Panc1 (cell line): Measurements from ENCODE around the gene EP300. TPM values are rescaled to one million over a fixed set of nuclear protein-coding genes. Genes with fewer than 3 reads are reported as not detected.

Experiments
- ATAC-seq: fragments of 200-7000 bp; cut with Tn5 transposase; 2 replicates; pipeline ENCODE4 v1.9.1; 2020; ENCODE audit warnings: mild to moderate bottlenecking, moderate library complexity
- BruUV-seq: library from RNA; stranded (reverse); fragments of 400-500 nt; replicated peaks from 2 replicates; lab custom pipeline; 2021; lab: Mats Ljungman, UMichigan
- CTCF ChIA-PET: fragments of 300-600 bp; sonication (Branson Sonifier 250); formaldehyde crosslinking; loops from one replicate; lab custom pipeline; 2022; ENCODE audit warnings: antibody characterized with exemption; lab: Charles Lee
- POLR2A ChIA-PET: fragments of 300-600 bp; sonication (Branson Sonifier 250); formaldehyde crosslinking; loops from one replicate; lab custom pipeline; 2022; ENCODE audit warnings: antibody characterized with exemption; lab: Charles Lee
- DNase-seq: peaks from one replicate; pipeline ENCODE4 v3.0.0-alpha.2; 2010; ENCODE audit warnings: low read depth, low spot score
- H3K27ac ChIP-seq: 2 replicates; pipeline ENCODE4 v1.5.1; 2011; ENCODE audit warnings: mild to moderate bottlenecking, low read length, inconsistent platforms
- H3K27me3 ChIP-seq: fragments of 200-500 bp; sonication (Bioruptor generic); 2 replicates; pipeline ENCODE4 v1.6.0; 2014; ENCODE audit warnings: low read length, inconsistent platforms; ENCODE audit not compliant: control insufficient read depth, insufficient read depth
- H3K36me3 ChIP-seq: fragments of 200-500 bp; sonication (Bioruptor generic); 2 replicates; pipeline ENCODE4 v1.5.1; 2014; ENCODE audit warnings: inconsistent platforms, mild to moderate bottlenecking, low read length, moderate library complexity; ENCODE audit not compliant: control insufficient read depth, insufficient read depth
- H3K4me1 ChIP-seq: 2 replicates; pipeline ENCODE4 v1.5.1; 2011; ENCODE audit warnings: inconsistent platforms, mild to moderate bottlenecking, low read length, moderate library complexity; ENCODE audit not compliant: control insufficient read depth, insufficient read depth
- H3K4me3 ChIP-seq, 2 experiments: 2 replicates each; pipeline ENCODE4 v1.5.1; 2011 to 2012; ENCODE audit warnings: low read depth in 2 of 2, low read length in 2 of 2, mild to moderate bottlenecking in 2 of 2, inconsistent platforms in 1 of 2, moderate library complexity in 1 of 2
- H3K9me3 ChIP-seq: fragments of 200-500 bp; sonication (Bioruptor generic); 2 replicates; pipeline ENCODE4 v1.5.1; 2014; ENCODE audit warnings: low read depth, mild to moderate bottlenecking, inconsistent platforms, low read length, moderate library complexity; ENCODE audit not compliant: control insufficient read depth, insufficient read depth
- POLR2AphosphoS5 ChIP-seq: IDR thresholded peaks from 2 replicates; pipeline ENCODE4 v1.6.1; 2012; ENCODE audit warnings: mild to moderate bottlenecking, low read depth, low read length, moderate library complexity
- SIN3A ChIP-seq: IDR thresholded peaks from 2 replicates; pipeline ENCODE4 v1.6.1; 2012; ENCODE audit warnings: low read depth, mild to moderate bottlenecking, low read length, moderate library complexity, borderline replicate concordance; ENCODE audit not compliant: insufficient read depth
- TCF7L2 ChIP-seq: IDR thresholded peaks from 2 replicates; pipeline ENCODE4 v1.6.1; 2011; ENCODE audit warnings: mild to moderate bottlenecking, low read depth, low read length, inconsistent platforms
- in situ Hi-C: cut with HindIII; loops from 2 replicates; pipeline ENCODE4 v1.10.0; 2016; ENCODE audit warnings: low sequenced_read_pairs, low pct_unique_long_range_greater_than_20kb
- intact Hi-C: fragments of 100-400 bp; cut with micrococcal nuclease; formaldehyde crosslinking; loops from one replicate; pipeline ENCODE4 v1.10.0; 2022; ENCODE audit not compliant: unreplicated experiment
- total RNA-seq: library from RNA; stranded (reverse); gene quantifications from one replicate; pipeline ENCODE4 v1.2.1, GENCODE V29; 2021; ENCODE audit not compliant: unreplicated experiment
- TF ChIP-seq, protein P1 (sequence below): fragments of 450-650 bp; IDR thresholded peaks from 2 replicates; pipeline ENCODE4 v1.5.1; 2017; ENCODE audit warnings: mild to moderate bottlenecking
- TF ChIP-seq, protein P2 (sequence below), 2 experiments: IDR thresholded peaks; 2 replicates each; pipeline ENCODE4 v1.6.1; 2011 to 2012; ENCODE audit warnings: low read depth in 2 of 2, control low read depth in 1 of 2, low read length in 1 of 2, mild to moderate bottlenecking in 1 of 2, moderate library complexity in 1 of 2; ENCODE audit not compliant: insufficient read depth in 1 of 2

EP300 gene
- total RNA-seq, 1 experiment from 2014 or later: 46.8 TPM

DNA sequence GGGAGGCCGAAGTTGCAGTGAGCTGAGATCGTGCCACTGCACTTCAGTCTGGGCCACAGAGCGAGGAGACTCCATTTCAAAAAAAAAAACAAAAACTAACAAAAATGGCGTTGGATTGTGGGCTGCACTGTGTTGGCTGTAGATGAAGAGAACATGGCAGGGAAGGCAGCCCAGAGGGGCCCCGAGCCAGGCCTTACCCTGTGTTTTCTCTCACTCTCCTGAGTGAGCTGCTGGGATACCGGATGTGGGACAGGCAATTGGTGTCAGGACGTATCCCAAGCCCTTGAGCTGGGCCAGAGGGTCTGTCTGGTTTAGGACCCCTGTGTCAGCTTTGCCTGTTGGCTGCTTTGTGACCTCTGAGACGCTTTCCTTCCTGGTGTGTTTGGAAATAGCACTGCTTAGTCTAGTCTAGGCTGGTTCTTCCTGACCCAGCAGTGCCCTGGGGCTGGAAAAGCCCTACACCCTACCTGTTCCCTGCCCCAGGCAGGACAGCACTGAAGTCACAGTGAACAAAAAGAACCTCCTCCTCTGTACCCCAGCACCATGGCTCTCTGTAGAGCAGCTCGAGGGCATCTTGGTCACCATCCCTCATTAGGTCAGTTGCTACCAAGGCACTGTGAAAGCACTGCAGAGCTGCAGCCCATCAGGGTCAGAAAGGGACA lies 130.6 kb downstream of the EP300 start:
- Histone ChIP-seq H3K4me3 (no peak overlapping the region), H3K4me1 (no peaks in the 10 kb centered on the region), H3K36me3 (no peaks in the 10 kb centered on the region), H3K27ac (no peak overlapping the region), H3K27me3 (no peaks in the 10 kb centered on the region), H3K9me3 (no peaks in the 10 kb centered on the region)
- CTCF ChIA-PET: no interaction called here
- in situ Hi-C loops: no loop called here
- no TSS peak for BruUV-seq
- intact Hi-C loops: no loop called here
- POLR2A ChIA-PET: no interaction called here
- TF ChIP-seq, protein P1, sequence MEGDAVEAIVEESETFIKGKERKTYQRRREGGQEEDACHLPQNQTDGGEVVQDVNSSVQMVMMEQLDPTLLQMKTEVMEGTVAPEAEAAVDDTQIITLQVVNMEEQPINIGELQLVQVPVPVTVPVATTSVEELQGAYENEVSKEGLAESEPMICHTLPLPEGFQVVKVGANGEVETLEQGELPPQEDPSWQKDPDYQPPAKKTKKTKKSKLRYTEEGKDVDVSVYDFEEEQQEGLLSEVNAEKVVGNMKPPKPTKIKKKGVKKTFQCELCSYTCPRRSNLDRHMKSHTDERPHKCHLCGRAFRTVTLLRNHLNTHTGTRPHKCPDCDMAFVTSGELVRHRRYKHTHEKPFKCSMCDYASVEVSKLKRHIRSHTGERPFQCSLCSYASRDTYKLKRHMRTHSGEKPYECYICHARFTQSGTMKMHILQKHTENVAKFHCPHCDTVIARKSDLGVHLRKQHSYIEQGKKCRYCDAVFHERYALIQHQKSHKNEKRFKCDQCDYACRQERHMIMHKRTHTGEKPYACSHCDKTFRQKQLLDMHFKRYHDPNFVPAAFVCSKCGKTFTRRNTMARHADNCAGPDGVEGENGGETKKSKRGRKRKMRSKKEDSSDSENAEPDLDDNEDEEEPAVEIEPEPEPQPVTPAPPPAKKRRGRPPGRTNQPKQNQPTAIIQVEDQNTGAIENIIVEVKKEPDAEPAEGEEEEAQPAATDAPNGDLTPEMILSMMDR: no peak
- TF ChIP-seq, protein P2, sequence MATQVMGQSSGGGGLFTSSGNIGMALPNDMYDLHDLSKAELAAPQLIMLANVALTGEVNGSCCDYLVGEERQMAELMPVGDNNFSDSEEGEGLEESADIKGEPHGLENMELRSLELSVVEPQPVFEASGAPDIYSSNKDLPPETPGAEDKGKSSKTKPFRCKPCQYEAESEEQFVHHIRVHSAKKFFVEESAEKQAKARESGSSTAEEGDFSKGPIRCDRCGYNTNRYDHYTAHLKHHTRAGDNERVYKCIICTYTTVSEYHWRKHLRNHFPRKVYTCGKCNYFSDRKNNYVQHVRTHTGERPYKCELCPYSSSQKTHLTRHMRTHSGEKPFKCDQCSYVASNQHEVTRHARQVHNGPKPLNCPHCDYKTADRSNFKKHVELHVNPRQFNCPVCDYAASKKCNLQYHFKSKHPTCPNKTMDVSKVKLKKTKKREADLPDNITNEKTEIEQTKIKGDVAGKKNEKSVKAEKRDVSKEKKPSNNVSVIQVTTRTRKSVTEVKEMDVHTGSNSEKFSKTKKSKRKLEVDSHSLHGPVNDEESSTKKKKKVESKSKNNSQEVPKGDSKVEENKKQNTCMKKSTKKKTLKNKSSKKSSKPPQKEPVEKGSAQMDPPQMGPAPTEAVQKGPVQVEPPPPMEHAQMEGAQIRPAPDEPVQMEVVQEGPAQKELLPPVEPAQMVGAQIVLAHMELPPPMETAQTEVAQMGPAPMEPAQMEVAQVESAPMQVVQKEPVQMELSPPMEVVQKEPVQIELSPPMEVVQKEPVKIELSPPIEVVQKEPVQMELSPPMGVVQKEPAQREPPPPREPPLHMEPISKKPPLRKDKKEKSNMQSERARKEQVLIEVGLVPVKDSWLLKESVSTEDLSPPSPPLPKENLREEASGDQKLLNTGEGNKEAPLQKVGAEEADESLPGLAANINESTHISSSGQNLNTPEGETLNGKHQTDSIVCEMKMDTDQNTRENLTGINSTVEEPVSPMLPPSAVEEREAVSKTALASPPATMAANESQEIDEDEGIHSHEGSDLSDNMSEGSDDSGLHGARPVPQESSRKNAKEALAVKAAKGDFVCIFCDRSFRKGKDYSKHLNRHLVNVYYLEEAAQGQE (IDR thresholded peaks at IDR 0.05; ENCODE audit: insufficient read depth in 1 of 2, low read depth in 2 of 2, low read length in 1 of 2): no peak
- TF ChIP-seq POLR2AphosphoS5 (no peak), SIN3A (no peak), TCF7L2 (no peak)
- DNase-seq (no peak), ATAC-seq (0 out of 2 replicates have a peak, but pooled peaks have one; percentile 38)

DNA sequence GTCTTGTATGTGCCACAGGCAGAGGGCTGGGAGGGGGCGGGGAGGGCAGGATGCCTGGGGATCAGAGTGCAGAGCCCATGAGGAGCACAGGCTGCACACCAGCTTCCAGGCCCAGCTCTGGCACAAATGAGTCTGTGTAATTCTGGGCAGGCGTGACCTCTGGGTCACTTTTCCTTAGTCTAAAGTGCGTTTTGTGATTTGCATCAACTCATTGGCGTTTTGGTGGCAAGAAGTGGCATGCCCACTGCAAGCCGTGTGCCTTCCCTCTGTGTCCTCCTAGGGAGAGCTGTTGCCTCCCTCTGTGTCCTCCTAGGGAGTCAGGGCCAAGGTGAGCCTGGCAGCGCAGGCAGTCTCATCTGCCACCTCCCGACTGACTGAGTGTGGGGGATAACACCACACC lies 131.1 kb downstream of the EP300 start:
- no peak for TF ChIP-seq SIN3A
- TF ChIP-seq, protein P2 (IDR thresholded peaks at IDR 0.05; ENCODE audit: insufficient read depth in 1 of 2, low read depth in 2 of 2, low read length in 1 of 2): no peak
- no peak for TF ChIP-seq TCF7L2
- TF ChIP-seq, protein P1: no peak
- no peak for TF ChIP-seq POLR2AphosphoS5
- Histone ChIP-seq H3K9me3 (no peaks in the 10 kb centered on the region), H3K4me3 (no peak overlapping the region), H3K27ac (no peak overlapping the region), H3K36me3 (no peaks in the 10 kb centered on the region), H3K27me3 (no peaks in the 10 kb centered on the region), H3K4me1 (no peaks in the 10 kb centered on the region)
- BruUV-seq: no TSS peak
- CTCF ChIA-PET: no interaction called here
- ATAC-seq (no peak), DNase-seq (no peak)
- intact Hi-C loops: no loop called here
- POLR2A ChIA-PET: no interaction called here
- in situ Hi-C loops: no loop called here
